ENCODE data around the gene LRMDA. TPM values are rescaled to one million over a fixed set of nuclear protein-coding genes. Genes with fewer than 3 reads are reported as not detected.

LRMDA gene
- total and polyA plus RNA-seq, 10 of the 15 experiments (the other 5 are each of a cell fraction or from before 2014, with no cell fraction given), result 0.07 to 0.54 (median 0.29) TPM; not detected in 4

- in situ Hi-C loops (cut with MboI), result no loop called here
These were observed 397.0 kb downstream of the LRMDA start for GRCh38 chr10:75828413-75828812.

More at GRCh38 chr10:75828413-75828812, 397.0 kb downstream of the LRMDA start:
- WGBS (ENCODE audit: insufficient coverage, insufficient replicate concordance, low lambda C conversion rate, missing lambda C conversion rate), result 0% methylated on average over 3 of the region's 3 CpGs
- no peaks in the 10 kb centered on the region for H3K36me3 ChIP-seq (ENCODE audit: control insufficient read depth in 2 of 2, insufficient read depth in 2 of 2, low read length in 1 of 2)
- H3K4me3 ChIP-seq, result no peak overlapping the region
- ChIA-PET RAD21 (ENCODE audit: unreplicated experiment) (no interaction called here), POLR2A (no interaction called here), CTCF (interaction anchor here (1.4 to 1.6 kb wide), 2 partner anchors 17 to 138 kb away, joined by 3 read pairs; no protein-coding TSS in a partner anchor), SMC1A (ENCODE audit: uncharacterized antibody, unreplicated experiment) (no interaction called here)
- no peaks in the 10 kb centered on the region for H3K79me2 ChIP-seq (ENCODE audit: control insufficient read depth, insufficient read depth, low read length)
- TF ChIP-seq CTCF (IDR thresholded peaks at IDR 0.05 in 2 of 3, conservative IDR thresholded peaks at IDR 0.05 in 1 of 3; ENCODE audit: control insufficient read depth in 2 of 3, extremely low read depth in 1 of 3, insufficient read depth in 1 of 3, low read depth in 3 of 3, low read length in 3 of 3) (no peak), PML (IDR thresholded peaks at IDR 0.05; ENCODE audit: low read length) (no peak), SMAD1 (IDR thresholded peaks at IDR 0.05; ENCODE audit: low read depth, partially characterized antibody) (no peak), NFXL1 (IDR thresholded peaks at IDR 0.05; ENCODE audit: borderline replicate concordance) (no peak)
- H4K20me1 ChIP-seq (ENCODE audit: control insufficient read depth, insufficient read depth), result no peaks in the 10 kb centered on the region
- DNase-seq (ENCODE audit: low read depth, low spot score) (no peak), ATAC-seq (no peak), FAIRE-seq (no peak)
- no peaks in the 10 kb centered on the region for H3K4me1 ChIP-seq (ENCODE audit: control insufficient read depth, insufficient read depth, low read length)
- intact Hi-C loops (cut with micrococcal nuclease; ENCODE audit: unreplicated experiment), result no loop called here
- H3K27me3 ChIP-seq (replicated peaks in 1 of 2; ENCODE audit: control insufficient read depth in 2 of 2, insufficient read depth in 2 of 2, low read length in 1 of 2), result no peaks in the 10 kb centered on the region
- H3K9ac ChIP-seq (ENCODE audit: control insufficient read depth, insufficient read depth, low read length), result no peak overlapping the region
- no peak overlapping the region for H3K4me2 ChIP-seq (ENCODE audit: control insufficient read depth, insufficient read depth)
- no peak overlapping the region for H3K27ac ChIP-seq (ENCODE audit: control insufficient read depth, insufficient read depth)
- no peaks in the 10 kb centered on the region for H3K9me3 ChIP-seq (replicated peaks; ENCODE audit: control insufficient read depth, insufficient read depth, low read length)
- H2AFZ ChIP-seq (ENCODE audit: control insufficient read depth, low read depth, low read length), result no peak overlapping the region
- BruUV-seq (replicated peaks), result no TSS peak

Measured in GM12878 (cell line).